Measurements from ENCODE around the gene ZNF440. TPM values are rescaled to one million over a fixed set of nuclear protein-coding genes. Genes with fewer than 3 reads are reported as not detected.
A peak's percentile ranks its signal among the peaks of the same experiment; 100 is the strongest.
"Not testable (repeated sequence)": the region's sequence is repeated elsewhere in the genome, so short reads cannot be mapped to it uniquely, and the experiment has no call there.

The ZNF440 gene
- polyA plus RNA-seq, 1 experiment = 6.3 TPM

DNA sequence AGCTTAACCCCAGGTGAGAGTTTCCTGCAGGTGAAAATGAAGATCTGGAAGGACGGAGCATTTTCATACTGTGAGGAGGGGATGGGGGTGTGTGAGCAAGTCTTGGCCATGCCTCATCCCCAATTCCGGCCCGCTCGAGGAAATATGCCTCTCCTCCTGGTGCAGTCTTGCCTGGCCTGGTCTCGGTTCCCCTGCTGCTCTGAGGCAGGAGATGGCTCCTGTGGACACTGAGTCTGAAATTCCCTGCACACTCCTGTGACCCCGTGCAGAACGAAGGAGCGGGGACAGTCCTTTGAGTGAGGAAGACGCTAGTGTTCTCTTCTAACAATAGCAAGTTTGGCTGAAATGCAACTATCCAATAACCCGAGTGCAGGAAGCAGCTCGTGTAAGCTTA, 34.1 kb downstream of the ZNF440 start:
- POLR2A ChIA-PET = no interaction called here
- peaks cover 8% of the 10 kb centered on the region for H3K9me3 ChIP-seq (ENCODE audit: control insufficient read depth, insufficient read depth, low read length)
- DNase-seq (ENCODE audit: low read depth, low spot score) = no peak
- TF ChIP-seq CTCF (IDR thresholded peaks at IDR 0.05; ENCODE audit: low read depth, low read length) = no peak
- CTCF ChIA-PET = interaction anchor here (0.6 to 1.2 kb wide), 3 partner anchors 10 to 148 kb away, joined by 3 to 4 read pairs (median 3); no protein-coding TSS in a partner anchor
- no peaks in the 10 kb centered on the region for H3K27me3 ChIP-seq (ENCODE audit: control insufficient read depth, insufficient read depth, low read length)
- no peak overlapping the region for H3K27ac ChIP-seq (ENCODE audit: low read depth, low read length)
- H3K4me3 ChIP-seq (ENCODE audit: low read depth, low read length) = peak overlapping the region; percentile 79

DNA sequence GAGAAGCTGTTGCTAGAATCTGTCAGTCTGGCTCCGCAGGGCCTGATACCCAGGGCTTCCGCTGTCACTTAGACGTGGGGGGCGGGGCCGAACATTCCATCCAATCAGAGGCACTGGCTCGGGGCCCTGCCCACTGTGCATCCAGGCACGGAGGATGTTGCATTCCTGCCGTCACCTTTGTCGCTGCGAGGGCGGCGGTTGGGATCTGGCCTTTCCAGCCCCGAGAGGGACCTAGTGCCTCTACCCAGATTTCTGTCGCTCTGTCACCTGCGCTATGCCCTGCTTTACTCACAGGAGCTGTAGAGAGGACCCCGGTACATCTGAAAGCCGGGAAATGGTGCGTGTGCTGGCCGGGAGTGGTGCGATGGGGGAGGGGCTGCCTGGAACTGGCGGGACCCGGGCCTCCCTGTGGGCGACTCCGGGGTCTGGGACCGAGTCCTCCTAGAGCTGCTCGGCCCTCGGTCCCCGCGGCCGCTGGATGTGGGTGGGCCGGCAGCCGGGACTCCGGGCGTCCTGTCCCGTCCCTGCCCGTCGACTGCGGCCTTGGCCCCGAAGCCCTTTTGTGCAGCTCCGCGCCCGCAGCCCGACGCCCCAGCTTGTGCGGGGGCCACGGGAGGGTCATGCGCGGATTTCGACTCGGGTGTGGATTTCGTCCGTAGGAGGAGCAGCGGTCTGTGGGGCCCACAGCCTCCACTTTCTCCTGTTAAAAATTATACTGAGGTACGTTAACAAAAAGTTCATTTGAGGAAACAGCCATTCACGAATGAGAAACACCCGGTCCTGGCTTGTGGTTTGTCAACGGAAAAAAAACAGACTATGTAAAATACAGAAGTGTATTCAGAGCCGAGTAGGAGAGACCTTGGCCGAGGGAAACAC, 34.8 kb downstream of the ZNF440 start, which contains the start of gene ZNF439:
Gene ZNF439, plus strand, starts transcription at position 133 of the 876 bp plus-strand sequence. Its CDS starts 142 bp downstream, at position 275.
- no peak for TF ChIP-seq CTCF (IDR thresholded peaks at IDR 0.05; ENCODE audit: low read depth, low read length)
- H3K27ac ChIP-seq (ENCODE audit: low read depth, low read length) = no peak within 1 kb of the TSS
- peak within 1 kb of the TSS; percentile 79 for H3K4me3 ChIP-seq (ENCODE audit: low read depth, low read length)
- DNase-seq (ENCODE audit: low read depth, low spot score) = peak; percentile 18
- CTCF ChIA-PET = interaction anchor here (0.6 to 1.5 kb wide), 3 partner anchors 10 to 149 kb away, joined by 3 to 4 read pairs (median 3); no protein-coding TSS in a partner anchor
- POLR2A ChIA-PET = no interaction called here
- no peaks in the 10 kb centered on the region for H3K27me3 ChIP-seq (ENCODE audit: control insufficient read depth, insufficient read depth, low read length)
- H3K9me3 ChIP-seq (ENCODE audit: control insufficient read depth, insufficient read depth, low read length) = peaks cover 13% of the 10 kb centered on the region

DNA sequence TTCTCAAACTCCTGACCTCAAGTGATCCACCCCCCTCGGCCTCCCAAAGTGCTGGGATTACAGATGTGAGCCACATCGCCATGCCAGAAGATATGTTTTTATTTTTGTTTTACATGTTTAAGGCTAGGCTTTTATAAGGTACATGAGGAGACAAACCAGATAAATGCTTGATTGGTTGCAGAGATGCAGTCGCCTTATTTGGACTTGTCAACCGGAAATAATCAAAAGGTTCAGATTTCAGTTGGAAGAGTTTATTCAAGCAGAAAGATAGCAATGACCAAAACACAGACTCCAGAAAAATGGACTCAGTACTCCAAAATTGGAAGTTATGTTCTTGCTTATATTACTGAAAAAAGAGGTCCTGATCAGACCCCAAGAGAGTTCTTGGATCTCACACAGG, 36.2 kb downstream of the ZNF440 start:
- H3K27ac ChIP-seq (ENCODE audit: low read depth, low read length); POLR2A ChIA-PET; H3K27me3 ChIP-seq (ENCODE audit: control insufficient read depth, insufficient read depth, low read length); H3K4me3 ChIP-seq (ENCODE audit: low read depth, low read length); DNase-seq (ENCODE audit: low read depth, low spot score): not testable (repeated sequence)
- CTCF ChIA-PET = interaction anchor here (1.5 kb wide), 1 partner anchor 139 kb away, joined by 3 read pairs; no protein-coding TSS in a partner anchor
- H3K9me3 ChIP-seq (ENCODE audit: control insufficient read depth, insufficient read depth, low read length) = peaks cover 18% of the 10 kb centered on the region

- no peaks in the 10 kb centered on the region for H3K27me3 ChIP-seq (ENCODE audit: control insufficient read depth, insufficient read depth, low read length)
- no peak for DNase-seq (ENCODE audit: low read depth, low spot score)
- TF ChIP-seq CTCF (IDR thresholded peaks at IDR 0.05; ENCODE audit: low read depth, low read length) = no peak
- no peak overlapping the region for H3K4me3 ChIP-seq (ENCODE audit: low read depth, low read length)
- POLR2A ChIA-PET = no interaction called here
- CTCF ChIA-PET = no interaction called here
- H3K27ac ChIP-seq (ENCODE audit: low read depth, low read length) = no peak overlapping the region
- H3K9me3 ChIP-seq (ENCODE audit: control insufficient read depth, insufficient read depth, low read length) = peaks cover 24% of the 10 kb centered on the region
These were observed 39.3 kb downstream of the ZNF440 start for GRCh38 chr19:11853358-11853757.

- POLR2A ChIA-PET = no interaction called here
- Histone ChIP-seq H3K4me3 (ENCODE audit: low read depth, low read length) (no peak overlapping the region), H3K9me3 (ENCODE audit: control insufficient read depth, insufficient read depth, low read length) (peaks cover 40% of the 10 kb centered on the region), H3K27ac (ENCODE audit: low read depth, low read length) (no peak overlapping the region), H3K27me3 (ENCODE audit: control insufficient read depth, insufficient read depth, low read length) (no peaks in the 10 kb centered on the region)
- CTCF ChIA-PET = no interaction called here
- no peak for DNase-seq (ENCODE audit: low read depth, low spot score)
- no peak for TF ChIP-seq CTCF (IDR thresholded peaks at IDR 0.05; ENCODE audit: low read depth, low read length)
These were observed 42.6 kb downstream of the ZNF440 start for GRCh38 chr19:11856596-11857250.
